ENCODE measurements around the gene GGTA1. TPM values are rescaled to one million over a fixed set of nuclear protein-coding genes. Genes with fewer than 3 reads are reported as not detected.

GGTA1 gene
- total RNA-seq, 1 experiment from 2014 or later = not detected

GRCh38 chr9:121405899-121406298, 93.7 kb downstream of the GGTA1 start:
- Histone ChIP-seq H2BK15ac (ENCODE audit: low read depth, low read length) (no peak overlapping the region), H3K23me2 (ENCODE audit: insufficient read length, low read depth, low read length, poor library complexity, severe bottlenecking) (no peaks in the 10 kb centered on the region), H2AK5ac (ENCODE audit: insufficient read length, low read length) (no peak overlapping the region), H3K4me1 (ENCODE audit: insufficient read depth, low read length) (no peaks in the 10 kb centered on the region), H3K9me3 (ENCODE audit: control insufficient read depth, low read depth, low read length) (no peaks in the 10 kb centered on the region), H4K8ac (replicated peaks; ENCODE audit: insufficient read length, low read depth, low read length) (no peak overlapping the region), H3K23ac (ENCODE audit: insufficient read length, low read depth, low read length) (no peak overlapping the region), H2AFZ (ENCODE audit: low read length) (no peak overlapping the region), H3K79me1 (ENCODE audit: insufficient read depth, low read depth, low read length, poor library complexity, severe bottlenecking) (no peaks in the 10 kb centered on the region), H2BK5ac (ENCODE audit: insufficient read length, low read length) (no peak overlapping the region), H3K79me2 (ENCODE audit: insufficient read depth, low read length) (no peaks in the 10 kb centered on the region), H3K4ac (ENCODE audit: low read depth, low read length) (no peak overlapping the region), H3K56ac (ENCODE audit: insufficient read length, low read depth, low read length) (no peak overlapping the region), H4K5ac (ENCODE audit: insufficient read length, low read depth, low read length) (no peak overlapping the region), H3K14ac (ENCODE audit: insufficient read depth, low read length) (no peak overlapping the region), H2BK20ac (ENCODE audit: low read depth, low read length, poor library complexity, severe bottlenecking) (no peak overlapping the region), H2BK120ac (ENCODE audit: low read depth, low read length, poor library complexity, severe bottlenecking) (no peak overlapping the region), H3K18ac (ENCODE audit: insufficient read length, low read depth, low read length) (no peak overlapping the region), H4K20me1 (ENCODE audit: control insufficient read depth, insufficient read depth, insufficient read length) (no peaks in the 10 kb centered on the region), H3K9ac (ENCODE audit: extremely low read depth, insufficient read length, low read length) (no peak overlapping the region), H3K4me2 (ENCODE audit: insufficient read depth, insufficient read length, low read length) (no peak overlapping the region), H3T11ph (ENCODE audit: low read length) (no peak overlapping the region), H3K27ac (ENCODE audit: insufficient read length, low read depth, low read length) (no peak overlapping the region), H3K27me3 (ENCODE audit: insufficient read depth, low read length) (no peaks in the 10 kb centered on the region), H2BK12ac (ENCODE audit: insufficient read length, low read depth, low read length) (no peak overlapping the region), H4K91ac (ENCODE audit: insufficient read length, low read depth, low read length) (no peak overlapping the region)
- no peak for DNase-seq
- Mint-ChIP-seq H3K36me3 (ENCODE audit: insufficient read depth in 1 of 3, low read depth in 3 of 3) (peaks cover 0 to 5% (median 4%) of the 10 kb centered on the region in 3 experiments; a peak in 3 of 7 replicates), H3K4me1 (peaks cover 15 to 19% of the 10 kb centered on the region in 2 experiments), H3K27ac (no peak overlapping the region), H3K9me3 (peaks cover 4 to 8% of the 10 kb centered on the region in 2 experiments; a peak in 3 of 5 replicates), H3K27me3 (ENCODE audit: low read depth) (peaks cover 15% of the 10 kb centered on the region), H3K4me3 (no peak overlapping the region)
- WGBS (ENCODE audit: extremely low coverage, insufficient read length, low lambda C conversion rate) = no CpG with 5 or more reads among the region's 1 CpG
- TF ChIP-seq CTCF (conservative IDR thresholded peaks at IDR 0.05) = no peak

Other genes starting within 250 kb of the GGTA1 start
- gene GSN, start 231.7 kb downstream of the GGTA1 start, total RNA-seq (2021) = 12.9 and 14.9 TPM in 2 replicates
- gene STOM, start 129.6 kb downstream of the GGTA1 start, total RNA-seq (2021) = 14.5 and 15.3 TPM in 2 replicates
- 22.0 and 22.6 TPM in 2 replicates for gene DAB2IP, start 151.8 kb upstream of the GGTA1 start, total RNA-seq (2021)

Data from H9 (cell line).